DOHH2 (cell line): ENCODE measurements around the gene ACD.

ENCODE experiments used
- H3F3A ChIP-seq: fragments of 200-600 bp; sonication (generic), shearing (Covaris generic); 2 replicates; pipeline ENCODE4 v1.6.0; 2016; ENCODE audit warnings: antibody characterized with exemption, mild to moderate bottlenecking; ENCODE audit not compliant: control insufficient read depth, insufficient read depth
- H3K27ac ChIP-seq: fragments of 200-600 bp; sonication (generic); 2 replicates; pipeline ENCODE4 v1.5.1; 2014; ENCODE audit warnings: low read depth, mild to moderate bottlenecking, low read length, moderate library complexity
- H3K27me3 ChIP-seq: fragments of 200-600 bp; sonication (generic); 2 replicates; pipeline ENCODE4 v1.6.1; 2014; ENCODE audit warnings: mild to moderate bottlenecking, low read length, mixed read lengths; ENCODE audit not compliant: control insufficient read depth
- H3K36me3 ChIP-seq: fragments of 200-600 bp; sonication (generic); 2 replicates; pipeline ENCODE4 v1.6.1; 2014; ENCODE audit warnings: mild to moderate bottlenecking, low read length, moderate library complexity, mixed read lengths; ENCODE audit not compliant: control insufficient read depth
- H3K4me1 ChIP-seq: fragments of 200-600 bp; sonication (generic); 2 replicates; pipeline ENCODE4 v1.6.1; 2014; ENCODE audit warnings: mild to moderate bottlenecking, low read length, mixed read lengths; ENCODE audit not compliant: control insufficient read depth
- H3K4me2 ChIP-seq: fragments of 200-600 bp; sonication (generic); 2 replicates; pipeline ENCODE4 v1.6.0; 2014; ENCODE audit warnings: mild to moderate bottlenecking, low read length, moderate library complexity
- H3K4me3 ChIP-seq: fragments of 200-600 bp; sonication (generic); 2 replicates; pipeline ENCODE4 v1.5.1; 2014; ENCODE audit warnings: mild to moderate bottlenecking, low read length, mixed read lengths
- H3K79me2 ChIP-seq: fragments of 200-600 bp; sonication (generic); 2 replicates; pipeline ENCODE4 v1.6.1; 2014; ENCODE audit warnings: mild to moderate bottlenecking, low read length, mixed read lengths; ENCODE audit not compliant: control insufficient read depth
- H3K9me2 ChIP-seq: fragments of 200-600 bp; sonication (generic); replicated peaks from 2 replicates; pipeline ENCODE4 v1.6.1; 2014; ENCODE audit warnings: mild to moderate bottlenecking, low read length, mixed read lengths; ENCODE audit not compliant: control insufficient read depth
- H3K9me3 ChIP-seq: fragments of 200-600 bp; sonication (generic); 2 replicates; pipeline ENCODE4 v1.6.1; 2014; ENCODE audit warnings: antibody characterized with exemption, low read length, mixed read lengths; ENCODE audit not compliant: control insufficient read depth, insufficient read depth
- H4K20me1 ChIP-seq: fragments of 200-600 bp; sonication (generic); 2 replicates; pipeline ENCODE4 v1.6.0; 2014; ENCODE audit warnings: low read depth, mild to moderate bottlenecking, antibody characterized with exemption, low read length, moderate library complexity; ENCODE audit not compliant: control insufficient read depth, insufficient read depth
- CTCF ChIP-seq: fragments of 200-600 bp; sonication (generic); IDR thresholded peaks from one replicate; pipeline ENCODE4 v1.5.1; 2014; ENCODE audit warnings: antibody characterized with exemption, mild to moderate bottlenecking, low read depth, low read length; ENCODE audit not compliant: poor library complexity, severe bottlenecking
- EZH2phosphoT487 ChIP-seq: fragments of 200-600 bp; sonication (generic); IDR thresholded peaks from 2 replicates; pipeline ENCODE4 v1.6.1; 2017; ENCODE audit warnings: borderline replicate concordance, mild to moderate bottlenecking, antibody characterized with exemption, low read length, moderate library complexity, mixed read lengths

Gene ACD

GRCh38 chr16:67685388-67686112 lies 25.5 kb upstream of the ACD start:
- Histone ChIP-seq H3K4me1 (peaks cover 12% of the 10 kb centered on the region), H3K9me2 (no peaks in the 10 kb centered on the region), H3K27me3 (no peaks in the 10 kb centered on the region), H3K4me2 (peak overlapping the region; percentile 34; the same call in 1 of the 2 replicates), H3K36me3 (peaks cover 12% of the 10 kb centered on the region), H3K4me3 (no peak overlapping the region), H3K27ac (no peak overlapping the region), H4K20me1 (no peaks in the 10 kb centered on the region), H3K79me2 (no peaks in the 10 kb centered on the region), H3F3A (no peaks in the 10 kb centered on the region), H3K9me3 (no peaks in the 10 kb centered on the region)
- TF ChIP-seq EZH2phosphoT487: no peak
- no peak for TF ChIP-seq CTCF

- no peak overlapping the region for H3K27ac ChIP-seq
- no peaks in the 10 kb centered on the region for H3K9me3 ChIP-seq
- H3K4me2 ChIP-seq: no peak overlapping the region
- no peaks in the 10 kb centered on the region for H4K20me1 ChIP-seq
- TF ChIP-seq EZH2phosphoT487 (no peak), CTCF (no peak)
- H3K79me2 ChIP-seq: no peaks in the 10 kb centered on the region
- peaks cover 12% of the 10 kb centered on the region for H3K36me3 ChIP-seq
- peaks cover 12% of the 10 kb centered on the region for H3K4me1 ChIP-seq
- H3F3A ChIP-seq: no peaks in the 10 kb centered on the region
- H3K9me2 ChIP-seq: no peaks in the 10 kb centered on the region
- no peak overlapping the region for H3K4me3 ChIP-seq
- no peaks in the 10 kb centered on the region for H3K27me3 ChIP-seq
These were observed 23.7 kb upstream of the ACD start for GRCh38 chr16:67683767-67684166.

- peaks cover 8% of the 10 kb centered on the region for H3K36me3 ChIP-seq
- H4K20me1 ChIP-seq: no peaks in the 10 kb centered on the region
- no peaks in the 10 kb centered on the region for H3K9me3 ChIP-seq
- no peaks in the 10 kb centered on the region for H3K9me2 ChIP-seq
- H3K4me2 ChIP-seq: no peak overlapping the region
- H3K4me3 ChIP-seq: no peak overlapping the region
- H3K79me2 ChIP-seq: no peaks in the 10 kb centered on the region
- TF ChIP-seq CTCF (no peak), EZH2phosphoT487 (no peak)
- H3F3A ChIP-seq: no peaks in the 10 kb centered on the region
- no peak overlapping the region for H3K27ac ChIP-seq
- H3K4me1 ChIP-seq: no peaks in the 10 kb centered on the region
- no peaks in the 10 kb centered on the region for H3K27me3 ChIP-seq
These were observed 20.2 kb upstream of the ACD start for GRCh38 chr16:67679935-67680897.
